ENCODE results near the gene LURAP1L. TPM values are rescaled to one million over a fixed set of nuclear protein-coding genes. Genes with fewer than 3 reads are reported as not detected.

LURAP1L gene
- total RNA-seq = 1.6 TPM

GRCh38 chr9:12774861-12775678 lies at the start of gene LURAP1L:
Gene LURAP1L, plus strand, starts transcription at chr9:12775020. Its CDS starts 696 bp downstream, at chr9:12775716.
- no peak for TF ChIP-seq CTCF (IDR thresholded peaks at IDR 0.05)
- Histone ChIP-seq H3K4me1 (peaks cover 2 to 7% of the 10 kb centered on the region in 2 donors), H3K27me3 (no peaks in the 10 kb centered on the region), H3K27ac (peak within 1 kb of the TSS; percentile 87 to 96), H3K36me3 (no peaks in the 10 kb centered on the region), H3K4me3 (peak within 1 kb of the TSS; percentile 59 to 94), H3K9me3 (no peaks in the 10 kb centered on the region)
- peak in 1 of 2 donors; percentile 81 for DNase-seq (ENCODE audit: low spot score in 2 of 2)
- intact Hi-C loops (cut with DNase I) = loop anchor here (2.0 to 5.0 kb wide), 2 partner anchors 52 to 68 kb away; no protein-coding TSS in a partner anchor

GRCh38 chr9:12726795-12727194 lies 48.0 kb upstream of the LURAP1L start:
- no peak for DNase-seq (ENCODE audit: low spot score in 2 of 2)
- Histone ChIP-seq H3K4me1 (no peaks in the 10 kb centered on the region), H3K27ac (no peak overlapping the region), H3K36me3 (no peaks in the 10 kb centered on the region), H3K27me3 (no peaks in the 10 kb centered on the region), H3K9me3 (no peaks in the 10 kb centered on the region), H3K4me3 (no peak overlapping the region)
- TF ChIP-seq CTCF (IDR thresholded peaks at IDR 0.05) = no peak
- intact Hi-C loops (cut with DNase I) = no loop called here

- no peak for TF ChIP-seq CTCF (IDR thresholded peaks at IDR 0.05)
- no peak for DNase-seq (ENCODE audit: low spot score in 2 of 2)
- intact Hi-C loops (cut with DNase I) = no loop called here
- Histone ChIP-seq H3K4me3 (no peak overlapping the region), H3K27me3 (no peaks in the 10 kb centered on the region), H3K36me3 (no peaks in the 10 kb centered on the region), H3K4me1 (no peaks in the 10 kb centered on the region), H3K9me3 (no peaks in the 10 kb centered on the region), H3K27ac (no peak overlapping the region)
These were observed 44.6 kb upstream of the LURAP1L start for GRCh38 chr9:12730198-12730597.

GRCh38 chr9:12730927-12731326 lies 43.9 kb upstream of the LURAP1L start:
- no peak overlapping the region for H3K4me3 ChIP-seq
- intact Hi-C loops (cut with DNase I) = no loop called here

GRCh38 chr9:12732971-12733370 lies 41.8 kb upstream of the LURAP1L start:
- DNase-seq (ENCODE audit: low spot score in 2 of 2) = no peak
- H3K27me3 ChIP-seq = no peaks in the 10 kb centered on the region
- no peak overlapping the region for H3K27ac ChIP-seq
- H3K4me1 ChIP-seq = no peaks in the 10 kb centered on the region
- intact Hi-C loops (cut with DNase I) = no loop called here
- no peak for TF ChIP-seq CTCF (IDR thresholded peaks at IDR 0.05)
- H3K4me3 ChIP-seq = no peak overlapping the region
- H3K36me3 ChIP-seq = no peaks in the 10 kb centered on the region
- no peaks in the 10 kb centered on the region for H3K9me3 ChIP-seq

More at GRCh38 chr9:12730927-12731326, 43.9 kb upstream of the LURAP1L start:
- Histone ChIP-seq H3K9me3 (no peaks in the 10 kb centered on the region), H3K27me3 (no peaks in the 10 kb centered on the region), H3K36me3 (no peaks in the 10 kb centered on the region), H3K4me1 (no peaks in the 10 kb centered on the region), H3K27ac (no peak overlapping the region)
- no peak for TF ChIP-seq CTCF (IDR thresholded peaks at IDR 0.05)
- no peak for DNase-seq (ENCODE audit: low spot score in 2 of 2)
